GM18951 (cell line): ENCODE data around the gene ESF1.
A peak's percentile ranks its signal among the peaks of the same experiment; 100 is the strongest.

Experiments
- POLR2A ChIP-seq: IDR thresholded peaks from 4 replicates; pipeline ENCODE4 v1.6.1; 2011; ENCODE audit warnings: mild to moderate bottlenecking; ENCODE audit not compliant: insufficient read length, insufficient read depth; ENCODE audit errors: extremely low read depth
- in situ Hi-C: fragments of 300-500 bp; cut with MboI; formaldehyde crosslinking; loops from one replicate; pipeline ENCODE4 v1.12.0; 2022; ENCODE audit warnings: low sequenced_read_pairs, mixed read lengths, inconsistent platforms; ENCODE audit not compliant: unreplicated experiment

The ESF1 gene, protein sequence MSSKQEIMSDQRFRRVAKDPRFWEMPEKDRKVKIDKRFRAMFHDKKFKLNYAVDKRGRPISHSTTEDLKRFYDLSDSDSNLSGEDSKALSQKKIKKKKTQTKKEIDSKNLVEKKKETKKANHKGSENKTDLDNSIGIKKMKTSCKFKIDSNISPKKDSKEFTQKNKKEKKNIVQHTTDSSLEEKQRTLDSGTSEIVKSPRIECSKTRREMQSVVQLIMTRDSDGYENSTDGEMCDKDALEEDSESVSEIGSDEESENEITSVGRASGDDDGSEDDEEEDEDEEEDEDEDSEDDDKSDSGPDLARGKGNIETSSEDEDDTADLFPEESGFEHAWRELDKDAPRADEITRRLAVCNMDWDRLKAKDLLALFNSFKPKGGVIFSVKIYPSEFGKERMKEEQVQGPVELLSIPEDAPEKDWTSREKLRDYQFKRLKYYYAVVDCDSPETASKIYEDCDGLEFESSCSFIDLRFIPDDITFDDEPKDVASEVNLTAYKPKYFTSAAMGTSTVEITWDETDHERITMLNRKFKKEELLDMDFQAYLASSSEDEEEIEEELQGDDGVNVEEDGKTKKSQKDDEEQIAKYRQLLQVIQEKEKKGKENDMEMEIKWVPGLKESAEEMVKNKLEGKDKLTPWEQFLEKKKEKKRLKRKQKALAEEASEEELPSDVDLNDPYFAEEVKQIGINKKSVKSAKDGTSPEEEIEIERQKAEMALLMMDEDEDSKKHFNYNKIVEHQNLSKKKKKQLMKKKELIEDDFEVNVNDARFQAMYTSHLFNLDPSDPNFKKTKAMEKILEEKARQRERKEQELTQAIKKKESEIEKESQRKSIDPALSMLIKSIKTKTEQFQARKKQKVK

DNA sequence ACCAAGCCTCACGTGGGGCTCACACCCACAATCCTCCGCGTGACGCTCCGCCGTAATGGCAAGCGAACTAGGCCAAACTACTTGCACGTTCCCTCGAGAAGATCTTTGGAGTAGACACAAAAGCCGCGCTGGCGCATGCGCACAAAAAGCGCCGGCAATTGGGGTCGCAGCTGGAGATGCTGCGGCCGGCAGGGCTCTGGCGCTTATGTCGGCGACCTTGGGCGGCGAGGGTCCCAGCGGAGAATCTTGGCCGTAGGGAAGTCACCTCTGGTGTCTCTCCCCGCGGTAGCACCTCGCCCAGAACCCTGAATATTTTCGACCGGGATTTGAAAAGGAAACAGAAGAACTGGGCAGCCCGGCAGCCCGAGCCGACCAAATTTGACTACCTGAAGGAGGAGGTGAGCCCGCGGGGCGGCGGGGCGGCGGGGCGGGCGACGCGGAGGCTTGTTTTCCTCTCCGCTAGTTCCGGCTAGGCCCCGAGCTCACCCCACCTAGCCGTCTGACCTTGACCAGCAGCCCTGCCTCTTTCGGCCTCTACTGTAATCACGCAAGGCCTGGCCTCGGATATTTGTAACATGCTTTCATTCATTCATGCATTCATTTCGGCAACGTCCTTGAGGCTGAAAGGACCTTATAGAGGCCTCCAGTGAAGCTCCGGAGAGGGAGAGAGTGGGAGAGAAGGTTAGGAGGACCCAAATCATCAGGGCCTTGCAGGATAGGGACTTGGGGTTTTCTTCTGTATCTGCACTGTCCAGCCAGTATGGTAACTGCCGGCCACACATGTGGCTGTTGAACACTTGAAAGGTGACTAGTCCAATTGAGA lies at the start of gene ESF1, which contains the start of gene NDUFAF5:
Gene ESF1 (minus strand): TSS at position 27 of the 823 bp plus-strand sequence. CDS start 1,779 bp downstream, outside the sequence.
Gene NDUFAF5 (plus strand): TSS at position 136 of the 823 bp plus-strand sequence. CDS start 41 bp downstream, at position 177.
- peak; percentile 89 for TF ChIP-seq POLR2A
- in situ Hi-C loops: no loop called here

DNA sequence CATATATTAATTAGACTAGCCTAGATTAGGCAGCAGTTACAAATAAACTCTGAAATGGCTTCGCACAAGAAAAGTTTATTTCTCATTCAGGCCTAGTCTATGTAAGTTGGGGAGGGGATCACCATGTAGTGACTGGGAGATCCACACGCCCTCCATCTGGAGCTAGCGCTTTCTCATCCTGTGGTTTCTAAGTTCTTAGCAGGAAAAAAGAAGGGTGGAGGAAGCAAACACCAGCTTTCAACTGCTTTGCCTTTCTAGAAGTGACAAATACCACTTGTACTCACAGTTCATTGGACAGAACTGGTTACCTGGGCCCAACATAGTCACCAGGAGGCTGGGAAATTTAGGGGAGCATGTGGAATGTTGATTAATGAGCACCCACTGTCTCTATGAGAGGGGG lies 46.8 kb upstream of the ESF1 start:
- in situ Hi-C loops: no loop called here
- TF ChIP-seq POLR2A: no peak

- TF ChIP-seq POLR2A: no peak
- in situ Hi-C loops: loop anchor here (10.0 kb wide), 1 partner anchor 229 kb away; no protein-coding TSS in a partner anchor
Measured at GRCh38 chr20:13825465-13825864, 40.7 kb upstream of the ESF1 start.

DNA sequence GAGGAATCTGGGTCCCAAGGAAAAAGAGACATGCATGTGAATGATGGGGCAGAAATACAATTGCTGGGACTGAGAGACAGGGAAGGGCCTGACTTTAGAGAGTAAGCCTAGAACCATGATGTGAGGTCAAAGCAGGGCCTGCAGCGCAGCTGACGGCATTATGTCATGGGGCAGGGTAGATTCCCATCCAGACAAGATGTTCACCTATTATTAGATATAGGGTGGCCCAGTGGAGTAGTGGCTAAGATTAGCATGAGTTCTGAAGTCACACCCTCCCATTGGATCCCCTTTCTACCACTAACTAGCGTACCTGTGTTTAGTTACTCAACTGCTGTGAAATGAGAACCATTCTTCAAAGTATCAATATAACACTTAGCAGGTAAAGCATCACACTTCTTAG lies 39.7 kb upstream of the ESF1 start:
- in situ Hi-C loops: loop anchor here (10.0 kb wide), 1 partner anchor 230 kb away; no protein-coding TSS in a partner anchor
- TF ChIP-seq POLR2A: no peak

DNA sequence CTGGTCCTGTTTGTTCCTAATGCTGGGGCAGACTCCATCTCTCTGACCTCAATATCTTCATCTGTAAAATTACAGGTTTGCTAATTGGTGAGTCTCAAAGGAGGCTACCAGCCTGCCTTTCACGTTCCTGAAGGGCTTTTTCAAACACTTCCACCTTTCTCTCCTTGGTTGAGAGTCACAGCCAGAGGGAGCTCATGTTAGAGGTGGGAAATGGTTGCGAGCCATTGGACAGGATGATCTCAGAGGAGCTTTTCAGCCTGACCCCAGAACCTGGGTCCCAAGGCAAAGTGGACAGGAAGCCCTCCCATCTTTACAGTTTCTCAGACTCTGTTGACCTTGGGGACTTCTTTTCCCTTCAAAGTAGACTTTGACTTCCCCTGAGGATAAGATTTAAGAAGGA lies 37.7 kb upstream of the ESF1 start:
- no peak for TF ChIP-seq POLR2A
- in situ Hi-C loops: loop anchor here (10.0 kb wide), 1 partner anchor 232 kb away; no protein-coding TSS in a partner anchor

- in situ Hi-C loops: loop anchor here (10.0 kb wide), 1 partner anchor 233 kb away; no protein-coding TSS in a partner anchor
- no peak for TF ChIP-seq POLR2A
Measured at GRCh38 chr20:13821876-13822275, 37.2 kb upstream of the ESF1 start.

DNA sequence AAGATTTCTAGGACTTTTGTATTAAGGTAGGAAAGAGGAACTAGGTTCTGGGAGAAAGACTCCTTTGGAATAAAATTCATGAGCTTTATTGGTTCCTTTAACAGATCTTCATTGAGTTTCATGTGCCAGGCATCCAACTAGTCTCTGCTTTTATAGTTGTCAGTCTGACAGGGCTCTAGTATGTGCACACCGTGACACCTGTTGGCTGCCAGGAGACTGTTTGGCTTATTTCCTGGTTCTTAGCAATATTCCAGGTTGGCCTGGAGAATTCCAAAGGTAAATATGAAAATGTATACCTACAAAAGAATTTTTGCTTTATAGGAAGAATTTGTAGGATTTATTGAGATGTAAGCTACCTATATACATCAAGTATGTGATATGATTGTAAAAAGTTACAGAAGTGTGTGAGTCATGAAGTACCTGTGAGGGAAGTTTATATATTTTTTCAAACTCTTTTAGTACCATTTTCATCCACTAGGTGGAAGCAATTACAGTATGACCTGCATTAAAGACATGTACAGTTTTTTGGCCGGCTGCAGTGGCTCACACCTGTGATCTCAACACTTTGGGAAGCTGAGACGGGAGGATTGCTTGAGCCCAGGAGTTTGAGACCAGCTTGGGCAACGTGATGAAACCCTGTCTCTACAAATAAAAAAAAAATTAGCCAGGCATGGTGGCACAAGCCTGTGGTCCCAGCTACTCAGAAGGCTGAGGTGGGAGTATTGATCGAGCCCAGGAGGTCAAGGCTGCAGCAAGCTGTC lies 35.3 kb upstream of the ESF1 start:
- TF ChIP-seq POLR2A: no peak
- in situ Hi-C loops: loop anchor here (10.0 kb wide), 1 partner anchor 235 kb away; no protein-coding TSS in a partner anchor

GRCh38 chr20:13817342-13817741 lies 32.6 kb upstream of the ESF1 start:
- no peak for TF ChIP-seq POLR2A

GRCh38 chr20:13816757-13817156 lies 32.0 kb upstream of the ESF1 start:
- in situ Hi-C loops: no loop called here
- no peak for TF ChIP-seq POLR2A

More at GRCh38 chr20:13817342-13817741, 32.6 kb upstream of the ESF1 start:
- in situ Hi-C loops: no loop called here

DNA sequence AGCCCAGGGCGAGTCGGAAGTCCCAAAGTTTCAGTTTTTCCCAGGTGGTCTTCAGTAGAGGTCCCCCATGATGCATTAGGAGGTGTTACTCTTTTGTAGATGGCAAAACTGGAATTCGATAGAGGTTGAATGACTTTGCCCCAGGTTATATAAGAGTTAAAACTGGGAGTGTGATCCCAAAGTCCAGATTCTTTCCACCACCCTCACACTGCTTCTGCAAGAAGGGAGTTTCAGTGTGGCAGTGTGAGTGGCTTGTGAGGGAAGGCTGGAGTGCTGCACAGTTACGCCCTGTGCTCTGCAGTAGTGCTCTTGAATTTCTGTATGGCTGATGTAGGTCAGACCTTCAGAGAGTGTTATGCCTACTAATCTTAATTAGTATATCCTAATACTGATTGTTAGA lies 30.0 kb upstream of the ESF1 start:
- in situ Hi-C loops: no loop called here
- TF ChIP-seq POLR2A: no peak

GRCh38 chr20:13813910-13814309 lies 29.2 kb upstream of the ESF1 start:
- TF ChIP-seq POLR2A: no peak
- in situ Hi-C loops: no loop called here

- TF ChIP-seq POLR2A: no peak
- in situ Hi-C loops: no loop called here
Measured at GRCh38 chr20:13810446-13810845, 25.7 kb upstream of the ESF1 start.
